ENCODE data around the gene HMCN2.

The HMCN2 gene

GRCh38 chr9:130451509-130452388 lies 186.2 kb downstream of the HMCN2 start:
- H2AFZ ChIP-seq, result peak overlapping the region; percentile 33
- peak overlapping the region; percentile 5 for H3K4me2 ChIP-seq (ENCODE audit: low read length)
- peak; percentile 38 for TF ChIP-seq CTCF (IDR thresholded peaks at IDR 0.05)
- H3K4me3 ChIP-seq (ENCODE audit: low read depth, low read length), result no peak overlapping the region
- no peak overlapping the region for H3K9ac ChIP-seq
- H3K79me2 ChIP-seq, result no peaks in the 10 kb centered on the region
- H3K27me3 ChIP-seq (ENCODE audit: control insufficient read depth, insufficient read depth, low read length), result no peaks in the 10 kb centered on the region
- H3K27ac ChIP-seq, result peak overlapping the region; percentile 67
- H3K4me1 ChIP-seq, result peaks cover 19% of the 10 kb centered on the region
- no peaks in the 10 kb centered on the region for H3K9me3 ChIP-seq (ENCODE audit: control insufficient read depth, low read length)
- no peaks in the 10 kb centered on the region for H3K36me3 ChIP-seq (ENCODE audit: control insufficient read depth, insufficient read depth, low read length)

- Histone ChIP-seq H3K79me2 (no peaks in the 10 kb centered on the region), H3K27me3 (ENCODE audit: control insufficient read depth, insufficient read depth, low read length) (no peaks in the 10 kb centered on the region), H3K27ac (no peak overlapping the region), H3K4me1 (peaks cover 19% of the 10 kb centered on the region), H3K9me3 (ENCODE audit: control insufficient read depth, low read length) (no peaks in the 10 kb centered on the region), H2AFZ (no peak overlapping the region), H3K4me3 (ENCODE audit: low read depth, low read length) (no peak overlapping the region), H3K4me2 (ENCODE audit: low read length) (no peak overlapping the region), H3K9ac (no peak overlapping the region), H3K36me3 (ENCODE audit: control insufficient read depth, insufficient read depth, low read length) (no peaks in the 10 kb centered on the region)
- no peak for TF ChIP-seq CTCF (IDR thresholded peaks at IDR 0.05)
These were observed 187.3 kb downstream of the HMCN2 start for GRCh38 chr9:130452835-130453234.

GRCh38 chr9:130453487-130453886 lies 187.9 kb downstream of the HMCN2 start:
- no peaks in the 10 kb centered on the region for H3K27me3 ChIP-seq (ENCODE audit: control insufficient read depth, insufficient read depth, low read length)
- peak overlapping the region; percentile 11 for H2AFZ ChIP-seq
- no peaks in the 10 kb centered on the region for H3K9me3 ChIP-seq (ENCODE audit: control insufficient read depth, low read length)
- no peaks in the 10 kb centered on the region for H3K36me3 ChIP-seq (ENCODE audit: control insufficient read depth, insufficient read depth, low read length)
- H3K4me2 ChIP-seq (ENCODE audit: low read length), result no peak overlapping the region
- no peak overlapping the region for H3K9ac ChIP-seq
- H3K4me1 ChIP-seq, result peaks cover 19% of the 10 kb centered on the region
- TF ChIP-seq CTCF (IDR thresholded peaks at IDR 0.05), result no peak
- no peak overlapping the region for H3K4me3 ChIP-seq (ENCODE audit: low read depth, low read length)
- H3K79me2 ChIP-seq, result no peaks in the 10 kb centered on the region
- no peak overlapping the region for H3K27ac ChIP-seq

- Histone ChIP-seq H3K79me2 (no peaks in the 10 kb centered on the region), H3K4me3 (ENCODE audit: low read depth, low read length) (no peak overlapping the region), H3K9me3 (ENCODE audit: control insufficient read depth, low read length) (no peaks in the 10 kb centered on the region), H3K4me2 (ENCODE audit: low read length) (no peak overlapping the region), H3K4me1 (peaks cover 19% of the 10 kb centered on the region), H3K9ac (no peak overlapping the region), H3K36me3 (ENCODE audit: control insufficient read depth, insufficient read depth, low read length) (no peaks in the 10 kb centered on the region), H2AFZ (no peak overlapping the region), H3K27ac (no peak overlapping the region), H3K27me3 (ENCODE audit: control insufficient read depth, insufficient read depth, low read length) (no peaks in the 10 kb centered on the region)
- no peak for TF ChIP-seq CTCF (IDR thresholded peaks at IDR 0.05)
These were observed 188.7 kb downstream of the HMCN2 start for GRCh38 chr9:130454096-130454811.

Measured in parathyroid adenoma (tissue), 2 donors.